ENCODE data around the gene MGMT. TPM values are rescaled to one million over a fixed set of nuclear protein-coding genes. Genes with fewer than 3 reads are reported as not detected.

Gene MGMT
- total RNA-seq, 4 donors from 2014 or later = 18.4 to 30.3 (median 27.9) TPM

GRCh38 chr10:129629911-129630310, 162.9 kb downstream of the MGMT start:
- 98% methylated on average over 15 of the region's 15 CpGs for WGBS
- peaks cover 0 to 24% (median 16%) of the 10 kb centered on the region in 4 donors for H3K4me1 ChIP-seq
- intact Hi-C loops (cut with DNase I) = no loop called here
- H3K4me3 ChIP-seq = no peak overlapping the region
- peak; percentile 87 for DNase-seq (ENCODE audit: extremely low spot score)
- TF ChIP-seq POLR2A (IDR thresholded peaks at IDR 0.05; ENCODE audit: low read depth) = no peak
- peaks cover 0 to 7% (median 0%) of the 10 kb centered on the region in 4 donors for H3K9me3 ChIP-seq
- no peaks in the 10 kb centered on the region for H3K27me3 ChIP-seq
- H3K27ac ChIP-seq (replicated peaks in 1 of 4) = no peak overlapping the region
- no peaks in the 10 kb centered on the region for H3K36me3 ChIP-seq

- peaks cover 0 to 24% (median 16%) of the 10 kb centered on the region in 4 donors for H3K4me1 ChIP-seq
- peaks cover 0 to 7% (median 0%) of the 10 kb centered on the region in 4 donors for H3K9me3 ChIP-seq
- no peaks in the 10 kb centered on the region for H3K36me3 ChIP-seq
- no peaks in the 10 kb centered on the region for H3K27me3 ChIP-seq
- no peak overlapping the region for H3K27ac ChIP-seq (replicated peaks in 1 of 4)
- H3K4me3 ChIP-seq = no peak overlapping the region
- intact Hi-C loops (cut with DNase I) = no loop called here
- WGBS = 83% methylated on average over 6 of the region's 6 CpGs
- TF ChIP-seq CTCF (IDR thresholded peaks at IDR 0.05) (no peak), EP300 (IDR thresholded peaks at IDR 0.05) (no peak), POLR2A (IDR thresholded peaks at IDR 0.05; ENCODE audit: low read depth) (no peak), POLR2AphosphoS5 (IDR thresholded peaks at IDR 0.05) (no peak)
- DNase-seq (ENCODE audit: extremely low spot score) = no peak
Observed at GRCh38 chr10:129631006-129631405, 164.0 kb downstream of the MGMT start.

- Histone ChIP-seq H3K4me1 (peaks cover 0 to 17% (median 12%) of the 10 kb centered on the region in 4 donors), H3K9me3 (peaks cover 0 to 7% (median 0%) of the 10 kb centered on the region in 4 donors), H3K4me3 (no peak overlapping the region), H3K27ac (replicated peaks in 1 of 4) (no peak overlapping the region), H3K36me3 (no peaks in the 10 kb centered on the region), H3K27me3 (no peaks in the 10 kb centered on the region)
- WGBS = 91% methylated on average over 17 of the region's 17 CpGs
- intact Hi-C loops (cut with DNase I) = no loop called here
- peak; percentile 53 for DNase-seq (ENCODE audit: extremely low spot score)
- TF ChIP-seq CTCF (IDR thresholded peaks at IDR 0.05) = no peak
- no peak for TF ChIP-seq EP300 (IDR thresholded peaks at IDR 0.05)
- TF ChIP-seq POLR2A (IDR thresholded peaks at IDR 0.05; ENCODE audit: low read depth) = no peak
- no peak for TF ChIP-seq POLR2AphosphoS5 (IDR thresholded peaks at IDR 0.05)
Observed at GRCh38 chr10:129631870-129632623, 165.0 kb downstream of the MGMT start.

GRCh38 chr10:129637010-129637409, 170.0 kb downstream of the MGMT start:
- H3K36me3 ChIP-seq = no peaks in the 10 kb centered on the region
- TF ChIP-seq CTCF (IDR thresholded peaks at IDR 0.05) (no peak), POLR2AphosphoS5 (IDR thresholded peaks at IDR 0.05) (no peak), EP300 (IDR thresholded peaks at IDR 0.05) (no peak), POLR2A (IDR thresholded peaks at IDR 0.05; ENCODE audit: low read depth) (no peak)
- no peak overlapping the region for H3K4me3 ChIP-seq
- peaks cover 0 to 7% (median 0%) of the 10 kb centered on the region in 4 donors for H3K9me3 ChIP-seq
- WGBS = 99% methylated on average over 3 of the region's 3 CpGs
- H3K27me3 ChIP-seq = no peaks in the 10 kb centered on the region
- intact Hi-C loops (cut with DNase I) = no loop called here
- peak; percentile 37 for DNase-seq (ENCODE audit: extremely low spot score)
- H3K27ac ChIP-seq (replicated peaks in 1 of 4) = no peak overlapping the region
- H3K4me1 ChIP-seq = no peaks in the 10 kb centered on the region

- Histone ChIP-seq H3K36me3 (no peaks in the 10 kb centered on the region), H3K27me3 (no peaks in the 10 kb centered on the region), H3K4me3 (no peak overlapping the region), H3K4me1 (no peaks in the 10 kb centered on the region), H3K9me3 (peaks cover 0 to 7% (median 0%) of the 10 kb centered on the region in 4 donors), H3K27ac (replicated peaks in 1 of 4) (no peak overlapping the region)
- WGBS = 81% methylated on average over 5 of the region's 5 CpGs
- TF ChIP-seq POLR2A (IDR thresholded peaks at IDR 0.05; ENCODE audit: low read depth) = no peak
- no peak for TF ChIP-seq CTCF (IDR thresholded peaks at IDR 0.05)
- no peak for TF ChIP-seq EP300 (IDR thresholded peaks at IDR 0.05)
- no peak for TF ChIP-seq POLR2AphosphoS5 (IDR thresholded peaks at IDR 0.05)
- intact Hi-C loops (cut with DNase I) = no loop called here
- no peak for DNase-seq (ENCODE audit: extremely low spot score)
Observed at GRCh38 chr10:129637846-129638245, 170.8 kb downstream of the MGMT start.
